K562 (cell line): Measurements from ENCODE around the gene TMEM273.

ENCODE experiments used
- TAF1 ChIP-seq: IDR thresholded peaks from 2 replicates; pipeline ENCODE4 v1.6.1; 2011; ENCODE audit warnings: mild to moderate bottlenecking, low read length, moderate library complexity; ENCODE audit not compliant: insufficient read depth, control insufficient read depth, severe bottlenecking; ENCODE audit errors: extremely low read depth
- TF ChIP-seq, protein P1 (sequence below): fragments of 250-450 bp; sonication (Bioruptor Pico); IDR thresholded peaks from 2 replicates; pipeline ENCODE4 v1.5.0; 2020; ENCODE audit warnings: mild to moderate bottlenecking, borderline replicate concordance

DNA sequence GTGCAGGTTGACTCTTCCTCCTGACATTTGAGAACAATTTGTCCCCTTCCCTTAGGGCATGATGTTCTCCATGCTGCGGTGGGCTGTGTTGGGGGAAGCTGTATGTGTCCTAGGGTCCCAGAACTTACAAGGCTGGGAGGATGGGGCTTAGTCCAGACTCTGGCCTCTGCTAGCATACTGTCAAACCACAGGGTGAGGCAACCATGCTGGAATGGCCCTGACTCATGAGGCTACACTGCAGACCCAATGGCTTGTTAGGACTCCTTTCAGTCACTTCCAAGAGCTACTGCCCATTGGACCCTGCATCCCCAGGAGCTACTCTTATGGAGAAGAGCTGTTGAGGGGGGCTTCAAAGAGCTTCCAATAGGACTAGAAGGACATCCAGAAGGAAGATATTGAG is 34.2 kb downstream of the TMEM273 start:
- TF ChIP-seq TAF1: no peak
- TF ChIP-seq, protein P1, sequence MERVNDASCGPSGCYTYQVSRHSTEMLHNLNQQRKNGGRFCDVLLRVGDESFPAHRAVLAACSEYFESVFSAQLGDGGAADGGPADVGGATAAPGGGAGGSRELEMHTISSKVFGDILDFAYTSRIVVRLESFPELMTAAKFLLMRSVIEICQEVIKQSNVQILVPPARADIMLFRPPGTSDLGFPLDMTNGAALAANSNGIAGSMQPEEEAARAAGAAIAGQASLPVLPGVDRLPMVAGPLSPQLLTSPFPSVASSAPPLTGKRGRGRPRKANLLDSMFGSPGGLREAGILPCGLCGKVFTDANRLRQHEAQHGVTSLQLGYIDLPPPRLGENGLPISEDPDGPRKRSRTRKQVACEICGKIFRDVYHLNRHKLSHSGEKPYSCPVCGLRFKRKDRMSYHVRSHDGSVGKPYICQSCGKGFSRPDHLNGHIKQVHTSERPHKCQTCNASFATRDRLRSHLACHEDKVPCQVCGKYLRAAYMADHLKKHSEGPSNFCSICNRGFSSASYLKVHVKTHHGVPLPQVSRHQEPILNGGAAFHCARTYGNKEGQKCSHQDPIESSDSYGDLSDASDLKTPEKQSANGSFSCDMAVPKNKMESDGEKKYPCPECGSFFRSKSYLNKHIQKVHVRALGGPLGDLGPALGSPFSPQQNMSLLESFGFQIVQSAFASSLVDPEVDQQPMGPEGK: no peak
